Measurements from ENCODE around the gene MRPS18A.
A peak's percentile ranks its signal among the peaks of the same experiment; 100 is the strongest.

MRPS18A gene

DNA sequence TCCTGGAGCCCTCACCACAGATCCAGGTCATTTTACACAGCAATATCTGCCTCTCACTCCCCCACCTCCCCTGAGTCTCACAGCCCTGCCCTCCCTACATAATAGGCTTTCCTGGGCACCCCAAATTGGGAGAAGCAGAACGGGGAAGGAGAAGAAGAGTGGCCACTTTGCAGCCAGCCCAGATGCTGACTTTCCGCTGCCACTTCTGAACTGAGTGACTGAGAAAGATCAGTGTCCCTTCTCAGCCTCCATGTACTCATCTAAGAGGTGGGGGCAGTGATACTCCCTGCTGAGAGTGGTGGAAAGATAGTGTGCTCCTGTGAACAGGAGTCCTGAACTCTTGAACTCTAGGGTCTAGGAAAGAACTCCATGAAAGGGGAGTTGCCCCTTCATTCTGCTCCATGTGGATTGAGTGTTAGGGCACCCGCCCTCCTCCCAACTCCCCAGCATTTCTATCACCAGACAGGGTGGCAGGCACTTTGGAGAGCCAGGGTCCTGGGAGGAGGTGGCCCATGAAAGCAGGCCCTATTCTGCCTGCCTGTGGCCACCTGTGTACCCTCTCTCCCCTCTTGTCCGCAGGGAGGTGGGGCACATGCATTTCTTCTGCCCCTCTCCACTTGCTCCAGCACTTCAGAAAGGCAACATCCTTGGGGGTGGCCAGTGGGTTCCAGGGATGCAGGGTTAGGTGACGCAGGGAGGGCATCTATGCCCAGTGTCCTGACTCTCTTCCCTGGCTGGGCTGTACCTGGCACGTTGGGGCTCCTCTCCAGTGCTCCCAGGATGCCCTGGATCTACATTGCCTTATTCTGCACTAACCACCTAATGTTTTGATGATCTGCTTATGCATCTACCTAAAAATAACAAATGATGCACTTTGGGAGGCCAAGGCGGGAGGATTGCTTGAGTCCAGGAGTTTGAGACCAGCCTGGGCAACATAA is 38.3 kb upstream of the MRPS18A start:
- no peak for TF ChIP-seq BHLHE40 (IDR thresholded peaks at IDR 0.05; ENCODE audit: borderline replicate concordance)
- TF ChIP-seq FOXA1 (IDR thresholded peaks at IDR 0.05): no peak
- TF ChIP-seq FOXK2 (IDR thresholded peaks at IDR 0.05): no peak
- no peak for TF ChIP-seq ELF4 (IDR thresholded peaks at IDR 0.05)
- TF ChIP-seq PKNOX1 (IDR thresholded peaks at IDR 0.05): no peak
- TF ChIP-seq LEF1 (IDR thresholded peaks at IDR 0.05; ENCODE audit: borderline replicate concordance): no peak
- no peak for TF ChIP-seq ZNF384 (IDR thresholded peaks at IDR 0.05)
- no peak for TF ChIP-seq NFRKB (IDR thresholded peaks at IDR 0.05)
- no peak for DNase-seq (ENCODE audit: extremely low spot score)
- POLR2A ChIA-PET: no interaction called here
- CTCF ChIA-PET: no interaction called here

DNA sequence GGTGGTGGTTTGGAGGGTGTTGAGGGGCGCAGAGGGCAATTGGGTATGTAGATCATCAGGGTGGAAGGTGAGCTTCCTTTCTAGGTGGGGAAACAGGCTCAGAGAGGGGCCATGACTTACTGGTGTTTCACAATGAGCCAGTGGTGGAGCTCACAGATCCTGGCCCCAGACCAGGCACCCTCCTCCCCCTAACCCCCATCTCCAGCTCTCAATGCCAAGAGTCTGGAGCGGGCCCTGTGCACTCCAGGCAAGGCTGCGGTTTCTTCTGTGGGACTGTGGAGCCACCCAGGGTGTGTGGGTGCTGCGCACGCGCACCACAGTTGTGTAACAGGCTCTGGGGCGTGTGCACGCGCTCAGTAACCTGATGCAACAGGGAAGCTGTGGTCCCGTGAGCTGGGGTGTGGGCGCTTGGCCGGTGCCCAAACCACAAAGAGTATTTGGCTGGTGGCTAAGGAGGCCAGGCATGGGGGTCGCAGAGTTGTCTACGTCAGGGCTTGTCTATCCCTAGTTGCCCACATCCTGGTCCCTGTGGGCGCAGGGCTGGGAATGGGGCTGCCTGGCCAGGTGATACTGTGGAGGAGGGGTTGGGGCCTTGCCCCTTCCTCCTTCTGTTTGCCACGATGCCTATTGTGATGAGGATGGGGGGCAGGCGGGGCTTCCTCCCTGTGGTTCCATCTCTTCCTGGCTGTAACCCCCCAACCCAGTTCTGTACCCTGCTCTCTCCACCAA is 37.5 kb upstream of the MRPS18A start:
- ChIA-PET CTCF (interaction anchor here (0.7 to 1.7 kb wide), 4 partner anchors 37 to 354 kb away, joined by 3 to 5 read pairs (median 4); no protein-coding TSS in a partner anchor), POLR2A (interaction anchor here (1.2 kb wide), 1 partner anchor 45 kb away, joined by 4 read pairs; the partner anchor contains the start of gene VEGFA)
- no peak for DNase-seq (ENCODE audit: extremely low spot score)
- TF ChIP-seq TARDBP (IDR thresholded peaks at IDR 0.05) (no peak), HDGF (IDR thresholded peaks at IDR 0.05; ENCODE audit: borderline replicate concordance) (no peak), ZNF384 (IDR thresholded peaks at IDR 0.05) (no peak), ARNT (IDR thresholded peaks at IDR 0.05) (no peak), NFRKB (IDR thresholded peaks at IDR 0.05) (no peak), ELF4 (IDR thresholded peaks at IDR 0.05) (no peak), BHLHE40 (IDR thresholded peaks at IDR 0.05; ENCODE audit: borderline replicate concordance) (no peak), PKNOX1 (IDR thresholded peaks at IDR 0.05) (no peak), SUZ12 (IDR thresholded peaks at IDR 0.05) (no peak), FOXM1 (IDR thresholded peaks at IDR 0.05; ENCODE audit: borderline replicate concordance) (no peak)

GRCh38 chr6:43724354-43724753 is 36.8 kb upstream of the MRPS18A start:
- TF ChIP-seq SP1 (IDR thresholded peaks at IDR 0.05): no peak
- no peak for TF ChIP-seq TARDBP (IDR thresholded peaks at IDR 0.05)
- POLR2A ChIA-PET: interaction anchor here (1.2 kb wide), 1 partner anchor 46 kb away, joined by 4 read pairs; the partner anchor contains the start of gene VEGFA
- CTCF ChIA-PET: interaction anchor here (0.7 to 1.7 kb wide), 5 partner anchors 38 to 355 kb away, joined by 3 to 5 read pairs (median 3); no protein-coding TSS in a partner anchor
- DNase-seq (ENCODE audit: extremely low spot score): no peak

DNA sequence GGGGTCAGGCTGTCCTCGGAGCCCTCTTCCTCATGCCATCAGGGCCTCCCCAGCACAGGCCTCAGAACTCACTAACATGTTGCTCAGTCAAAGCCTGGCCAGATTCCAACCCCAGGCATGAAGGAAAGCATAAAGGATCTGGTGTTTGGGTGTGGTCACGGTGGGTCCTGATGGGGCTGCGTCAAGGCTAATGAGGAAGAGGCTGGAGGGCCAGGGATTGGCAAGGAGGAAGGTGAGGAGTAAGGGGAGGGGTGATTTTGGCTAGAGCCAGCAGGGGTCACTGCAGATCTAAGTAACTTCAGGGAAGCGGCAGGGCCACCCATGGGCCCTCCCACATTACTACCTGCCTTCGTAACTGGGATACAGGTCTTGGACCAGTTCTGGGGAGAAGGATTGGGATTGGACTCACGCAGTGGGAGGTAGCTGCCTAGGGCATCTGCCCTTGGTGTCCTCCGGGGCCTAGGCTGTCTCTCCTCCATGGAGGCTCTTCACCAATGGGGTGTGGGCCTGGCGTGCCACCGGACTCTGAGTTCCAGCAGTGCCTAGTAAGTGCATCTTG is 36.2 kb upstream of the MRPS18A start:
- POLR2A ChIA-PET: interaction anchor here (1.2 kb wide), 1 partner anchor 46 kb away, joined by 4 read pairs; the partner anchor contains the start of gene VEGFA

DNA sequence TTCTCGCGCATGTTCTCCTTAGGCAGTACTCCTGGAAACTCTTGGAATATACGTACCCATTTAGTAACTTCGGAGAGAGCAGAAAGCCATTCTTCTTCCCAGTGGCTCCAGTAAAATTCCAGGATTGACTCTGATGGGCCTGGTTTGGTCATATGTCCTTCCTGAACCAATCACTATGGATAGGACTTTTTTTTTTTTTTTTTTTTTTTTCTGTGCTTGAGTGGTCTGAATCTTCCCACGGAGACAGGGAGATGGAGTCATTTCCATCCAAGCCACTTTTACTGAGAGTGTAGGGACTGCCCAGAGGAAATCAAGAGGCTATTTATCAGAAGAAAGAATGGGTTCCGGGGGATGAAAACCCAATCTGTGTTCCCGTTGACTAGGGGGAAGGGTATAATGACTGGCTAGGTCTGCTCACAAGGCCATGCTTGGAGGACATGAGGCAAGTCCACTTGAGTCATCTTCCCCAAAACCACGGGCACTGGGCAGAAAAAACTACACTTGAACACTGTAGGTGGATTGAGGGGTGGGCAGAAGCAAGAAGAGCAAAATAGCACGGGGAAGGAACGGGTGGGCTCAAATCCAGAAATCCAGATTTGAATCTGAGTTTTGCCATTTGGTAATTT is 35.4 kb upstream of the MRPS18A start:
- no peak for DNase-seq (ENCODE audit: extremely low spot score)
- ChIA-PET CTCF (no interaction called here), POLR2A (no interaction called here)
- TF ChIP-seq ZNF384 (IDR thresholded peaks at IDR 0.05) (peak; percentile 57), NFRKB (IDR thresholded peaks at IDR 0.05) (no peak)

More for the DNA sequence above, 36.2 kb upstream of the MRPS18A start:
- CTCF ChIA-PET: interaction anchor here (0.7 to 1.7 kb wide), 4 partner anchors 38 to 355 kb away, joined by 3 to 5 read pairs (median 3); no protein-coding TSS in a partner anchor
- TF ChIP-seq ARNT (IDR thresholded peaks at IDR 0.05): no peak
- no peak for TF ChIP-seq ELF4 (IDR thresholded peaks at IDR 0.05)
- no peak for TF ChIP-seq LEF1 (IDR thresholded peaks at IDR 0.05; ENCODE audit: borderline replicate concordance)
- no peak for TF ChIP-seq SP1 (IDR thresholded peaks at IDR 0.05)
- TF ChIP-seq SUZ12 (IDR thresholded peaks at IDR 0.05): no peak
- no peak for TF ChIP-seq ZNF384 (IDR thresholded peaks at IDR 0.05)
- TF ChIP-seq HDGF (IDR thresholded peaks at IDR 0.05; ENCODE audit: borderline replicate concordance): no peak
- no peak for TF ChIP-seq FOXM1 (IDR thresholded peaks at IDR 0.05; ENCODE audit: borderline replicate concordance)
- no peak for TF ChIP-seq BHLHE40 (IDR thresholded peaks at IDR 0.05; ENCODE audit: borderline replicate concordance)
- TF ChIP-seq CTBP1 (IDR thresholded peaks at IDR 0.05; ENCODE audit: borderline replicate concordance): no peak
- DNase-seq (ENCODE audit: extremely low spot score): peak; percentile 81

- no peak for DNase-seq (ENCODE audit: extremely low spot score)
- TF ChIP-seq LEF1 (IDR thresholded peaks at IDR 0.05; ENCODE audit: borderline replicate concordance): no peak
- TF ChIP-seq ELF4 (IDR thresholded peaks at IDR 0.05): no peak
- no peak for TF ChIP-seq NFRKB (IDR thresholded peaks at IDR 0.05)
- TF ChIP-seq ZNF384 (IDR thresholded peaks at IDR 0.05): no peak
- CTCF ChIA-PET: interaction anchor here (1.6 kb wide), 1 partner anchor 51 kb away, joined by 4 read pairs; no protein-coding TSS in a partner anchor
- POLR2A ChIA-PET: no interaction called here
Measured at GRCh38 chr6:43720999-43721398, 33.4 kb upstream of the MRPS18A start.

Measured in HEK293T (cell line).